Epidermal melanocyte (primary cell): ENCODE results near the gene PDAP1.
"Not testable (repeated sequence)": the region's sequence is repeated elsewhere in the genome, so short reads cannot be mapped to it uniquely, and the experiment has no call there.

ENCODE experiments used
- DNase-seq: peaks from one replicate; pipeline ENCODE4 v3.0.0; 2011; ENCODE audit warnings: low spot score; ENCODE audit not compliant: insufficient read length

Gene PDAP1

DNA sequence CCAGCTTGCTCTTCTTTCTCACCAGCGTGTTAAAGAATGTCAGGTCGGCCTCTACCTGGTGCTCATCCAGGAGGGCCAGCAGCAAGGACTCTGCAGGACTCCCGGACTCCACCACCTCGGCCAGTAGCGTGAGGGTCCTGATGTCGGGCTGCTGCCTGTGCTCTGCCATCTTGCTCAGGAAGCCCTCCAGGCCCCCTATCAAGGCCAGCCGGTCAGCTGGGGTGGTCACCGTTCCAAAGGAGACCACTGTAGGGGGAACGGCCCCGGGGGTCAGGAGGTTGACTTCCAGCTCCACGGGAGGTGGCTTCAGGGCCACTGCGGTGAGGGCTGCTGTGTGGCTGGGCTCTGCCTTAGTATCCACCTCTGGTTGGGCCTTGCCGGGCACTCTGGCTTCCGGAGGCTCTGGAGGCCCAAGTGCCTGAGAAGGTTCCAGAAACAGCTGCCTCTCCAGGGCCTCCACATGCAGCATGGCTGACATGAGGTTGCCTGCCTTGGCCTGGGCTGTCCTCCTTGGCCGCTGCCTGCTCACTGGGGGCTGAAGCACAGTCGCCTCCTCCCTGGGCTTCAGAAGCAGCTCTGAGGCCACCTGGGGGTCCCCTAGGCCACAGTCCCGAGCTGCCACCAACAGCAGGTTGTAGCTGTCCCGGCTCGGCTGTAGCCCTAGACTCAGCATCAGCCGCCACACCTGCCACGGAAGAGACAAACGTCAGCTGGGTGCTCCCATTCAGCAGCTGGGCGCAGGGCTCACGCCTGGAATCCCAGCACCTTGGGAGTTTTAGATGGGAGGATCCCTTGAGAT, 16.7 kb upstream of the PDAP1 start:
- no peak for DNase-seq

DNA sequence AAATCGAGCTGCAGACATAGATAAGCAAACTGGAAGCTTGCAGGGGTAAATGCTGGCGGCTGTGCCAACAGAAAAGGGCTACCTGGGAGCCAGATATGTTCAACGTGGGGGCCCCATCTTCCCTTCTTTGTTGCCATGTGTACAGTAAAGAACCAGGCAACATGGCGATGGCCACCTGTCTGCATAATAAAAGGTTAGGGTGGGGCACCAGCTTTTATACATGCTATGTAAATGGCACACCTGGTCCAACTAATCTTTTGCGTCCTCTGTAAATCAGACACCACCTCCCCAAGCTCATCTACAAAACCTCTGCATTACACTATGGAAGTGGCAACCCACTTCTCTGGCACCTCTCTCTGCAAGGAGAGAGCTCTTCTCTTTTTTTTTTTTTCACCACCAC, 14.2 kb upstream of the PDAP1 start:
- DNase-seq = no peak

DNA sequence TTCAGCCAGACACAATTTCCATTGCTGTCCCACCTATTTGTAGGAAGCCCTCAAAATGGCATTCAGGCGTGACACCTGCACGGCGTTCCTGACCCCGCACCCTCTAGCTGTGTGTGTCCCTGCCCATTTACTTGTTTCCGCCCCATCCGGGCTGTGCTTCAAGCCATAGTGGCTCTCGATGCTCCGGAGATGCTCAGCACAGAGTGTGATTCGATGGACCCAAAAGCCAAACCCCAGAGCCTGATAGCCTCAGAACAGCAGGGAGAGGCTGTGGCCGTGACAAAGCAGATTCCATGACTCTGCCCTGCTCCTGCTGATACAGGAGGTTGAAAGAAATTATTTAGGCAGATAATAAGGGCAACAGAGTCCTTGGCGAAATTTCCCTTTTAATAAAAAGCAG, 13.8 kb upstream of the PDAP1 start:
- no peak for DNase-seq

DNA sequence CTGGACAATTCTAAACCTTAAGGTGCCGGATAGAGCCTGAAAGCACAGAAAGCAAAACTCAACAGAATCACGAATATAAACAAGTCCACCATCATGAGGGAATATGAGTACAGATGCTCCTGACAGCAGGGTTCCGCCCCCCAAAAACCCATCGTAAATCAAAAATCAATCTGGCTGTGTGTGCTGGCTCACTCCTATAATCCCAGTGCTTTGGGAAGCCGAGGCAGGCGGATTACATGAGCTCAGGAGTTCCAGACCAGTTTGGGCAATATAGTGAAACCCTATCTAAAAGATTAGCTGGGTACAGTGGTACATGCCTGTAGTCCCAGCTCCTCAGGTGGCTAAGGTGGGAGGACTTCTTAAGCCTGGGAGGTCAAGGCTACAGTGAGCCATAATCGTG, 12.6 kb upstream of the PDAP1 start:
- peak; percentile 4 for DNase-seq

DNA sequence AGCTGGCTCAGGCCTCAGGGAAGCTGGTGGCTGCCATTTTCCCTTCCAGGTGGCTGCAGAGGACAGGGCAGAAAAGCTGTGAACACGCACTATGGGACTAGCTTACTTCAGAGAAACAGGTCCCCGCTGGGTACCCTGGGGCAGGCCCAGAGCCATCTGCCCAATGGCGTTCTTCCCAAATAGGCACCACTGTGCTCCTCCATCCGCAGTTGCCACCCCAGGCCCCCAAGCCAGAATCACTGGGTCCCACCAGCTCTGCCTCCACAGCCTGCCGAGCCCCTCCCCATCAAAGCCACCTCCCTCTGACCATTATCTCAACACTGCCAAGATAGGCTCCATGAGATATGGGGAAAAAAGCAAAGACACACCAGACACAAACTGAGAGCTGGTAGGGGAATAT, 11.8 kb upstream of the PDAP1 start:
- DNase-seq = no peak

DNA sequence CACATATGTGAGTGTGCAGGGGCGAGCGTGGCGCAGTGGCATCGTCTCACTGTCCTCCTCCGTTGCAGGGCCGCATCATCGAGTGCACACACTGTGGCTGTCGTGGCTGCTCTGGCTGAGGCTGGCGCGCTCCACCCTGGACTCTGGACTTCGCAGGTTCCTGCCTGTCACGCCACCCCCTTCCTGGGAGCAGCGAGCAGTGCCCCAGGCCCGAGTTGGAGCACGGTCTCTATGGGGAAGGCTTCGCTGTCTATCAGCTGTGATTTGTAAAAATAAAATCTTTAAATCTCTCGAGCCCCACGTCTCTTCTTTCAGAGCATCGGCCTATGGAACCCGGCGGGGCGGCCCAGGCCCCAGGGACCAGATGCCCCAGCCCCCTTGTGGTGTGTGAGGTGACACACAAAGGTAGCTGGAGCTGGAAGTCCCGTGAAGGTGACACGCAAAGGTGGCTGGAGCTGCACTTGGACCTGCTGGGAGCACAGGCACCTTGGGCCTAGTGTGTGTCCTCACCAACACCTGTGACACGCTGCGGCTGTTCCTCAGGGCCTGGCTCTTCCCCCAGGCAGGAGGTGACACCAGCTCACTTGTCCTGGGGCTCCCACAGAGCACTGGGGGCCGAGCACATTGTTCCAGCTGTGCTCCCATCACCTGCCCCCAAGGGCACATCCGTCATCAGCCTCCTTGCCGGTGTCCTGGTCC, 11.1 kb upstream of the PDAP1 start:
- peak; percentile 11 for DNase-seq

DNA sequence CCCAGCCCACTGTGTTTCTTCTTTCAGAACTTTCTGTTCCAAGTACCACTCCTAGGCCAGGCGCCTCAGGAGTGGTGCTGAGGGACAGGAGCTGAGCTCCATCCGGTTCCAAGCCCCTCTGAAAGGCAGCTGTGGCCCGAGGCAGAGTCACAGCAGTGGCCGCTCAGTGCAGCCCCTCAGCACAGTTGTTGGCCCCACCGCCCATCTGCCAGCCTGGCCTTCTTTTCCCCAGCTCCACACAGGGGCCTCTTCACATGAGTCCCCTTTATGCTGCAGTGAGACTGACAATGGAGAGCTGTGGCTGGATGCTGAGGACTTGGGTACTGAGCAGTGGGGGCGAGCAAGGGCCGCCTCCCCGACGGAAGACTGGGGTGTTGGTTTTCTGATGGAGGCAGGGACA, 9.9 kb upstream of the PDAP1 start:
- DNase-seq = no peak

DNA sequence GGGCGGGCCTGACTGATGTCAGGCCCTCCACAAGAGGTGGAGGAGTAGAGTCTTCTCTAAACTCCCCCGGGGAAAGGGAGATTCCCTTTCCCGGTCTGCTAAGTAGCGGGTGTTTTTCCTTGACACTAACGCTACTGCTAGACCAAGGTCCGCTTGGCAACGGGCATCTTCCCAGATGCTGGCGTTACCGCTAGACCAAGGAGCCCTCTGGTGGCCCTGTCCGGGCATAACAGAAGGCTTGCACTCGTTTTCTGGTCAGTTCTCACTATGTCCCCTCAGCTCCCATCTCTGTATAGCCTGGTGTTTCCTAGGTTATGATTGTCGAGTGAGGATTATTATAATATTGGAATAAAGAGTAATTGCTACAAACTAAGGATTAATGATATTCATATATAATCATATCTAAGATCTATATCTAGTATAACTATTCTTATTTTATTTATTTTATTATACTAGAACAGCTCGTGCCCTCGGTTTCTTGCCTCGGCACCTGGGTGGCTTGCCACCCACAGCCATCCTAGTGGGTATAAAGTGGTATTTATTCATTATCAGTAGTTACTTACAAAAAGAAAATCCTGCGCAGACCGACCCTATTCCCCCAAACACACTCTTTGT, 7.2 kb upstream of the PDAP1 start:
- DNase-seq = not testable (repeated sequence)

DNA sequence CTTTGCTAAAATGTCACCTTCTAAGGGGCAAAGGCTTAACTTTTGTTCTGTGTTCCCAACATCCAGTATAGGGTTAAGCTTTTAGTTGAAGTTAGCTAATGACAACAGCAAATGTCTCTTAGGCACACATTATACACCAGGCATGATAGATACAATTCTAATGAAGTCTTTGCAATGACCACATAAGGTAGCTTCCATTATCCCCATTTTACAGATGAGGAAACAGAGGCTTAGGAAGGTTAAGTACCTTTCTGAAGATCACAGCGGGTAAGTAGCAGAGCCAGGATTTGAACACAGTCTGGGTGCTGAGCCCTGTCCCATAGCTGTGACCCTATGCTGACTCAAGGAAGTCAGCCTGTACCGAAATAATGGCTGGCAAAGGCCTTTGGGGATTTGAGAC, 2.2 kb upstream of the PDAP1 start:
- DNase-seq = no peak

DNA sequence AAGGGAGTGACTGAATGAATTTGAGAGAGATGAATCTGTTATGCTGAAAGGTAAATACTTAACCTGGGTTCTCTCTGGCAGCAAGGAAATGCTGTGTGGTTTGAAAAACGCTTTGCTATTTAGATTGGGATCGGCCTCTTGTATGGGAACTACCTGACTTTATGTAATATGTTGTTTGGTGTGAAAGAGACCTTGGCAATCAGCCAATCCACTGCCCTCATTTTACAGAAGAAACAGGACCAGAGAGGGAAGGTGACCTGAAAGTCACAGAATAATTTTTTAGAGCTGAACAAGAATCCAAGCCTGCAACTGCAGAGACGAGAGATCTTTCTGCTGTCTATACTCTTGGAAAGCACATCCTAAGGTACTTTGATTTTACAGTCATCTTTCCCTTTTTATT, 1.4 kb upstream of the PDAP1 start:
- DNase-seq = no peak

DNA sequence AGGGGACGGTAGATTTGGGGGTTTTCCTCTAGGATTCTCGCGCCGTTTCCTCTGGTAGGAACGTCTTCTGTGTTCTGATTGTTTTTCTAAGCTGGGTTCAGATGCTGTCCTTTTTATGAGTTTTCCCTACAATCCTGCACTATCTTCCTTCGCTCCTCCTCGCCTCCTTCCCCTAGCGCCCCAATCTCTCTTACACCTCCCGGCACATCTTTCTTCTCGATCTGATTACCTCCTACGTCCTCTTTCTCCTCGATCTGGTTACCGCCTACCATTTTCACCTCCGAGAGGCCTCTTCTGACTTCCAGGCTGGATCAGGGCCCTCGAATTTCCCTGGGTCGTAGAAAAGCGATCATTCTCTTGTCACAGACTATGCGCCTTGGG, 785 bp upstream of the PDAP1 start:
- DNase-seq = no peak

DNA sequence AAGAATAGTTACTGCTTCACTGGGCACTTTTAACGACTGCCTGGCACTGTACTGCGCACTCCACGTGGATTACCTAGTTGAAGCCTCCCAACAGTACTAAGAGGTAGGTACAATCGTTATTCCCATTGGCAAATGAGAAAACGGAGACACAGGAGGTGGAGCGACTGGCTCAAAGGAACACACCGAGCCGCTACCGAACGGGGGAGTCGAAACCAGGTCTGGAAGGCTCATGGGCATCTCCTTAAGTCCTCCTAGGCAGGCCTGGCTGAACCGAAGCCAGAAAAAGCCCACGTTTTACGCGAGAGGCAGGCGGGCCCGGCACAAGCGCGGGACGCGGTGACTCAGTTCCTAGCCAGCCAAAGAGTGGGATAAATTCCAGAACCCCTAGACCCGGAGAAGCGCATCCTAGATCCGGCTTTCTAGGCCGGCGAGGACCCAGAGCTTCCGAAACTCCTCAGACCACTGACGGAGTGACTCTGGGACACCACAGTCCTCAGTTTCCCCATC, 472 bp downstream of the PDAP1 start:
- peak; percentile 52 for DNase-seq

DNA sequence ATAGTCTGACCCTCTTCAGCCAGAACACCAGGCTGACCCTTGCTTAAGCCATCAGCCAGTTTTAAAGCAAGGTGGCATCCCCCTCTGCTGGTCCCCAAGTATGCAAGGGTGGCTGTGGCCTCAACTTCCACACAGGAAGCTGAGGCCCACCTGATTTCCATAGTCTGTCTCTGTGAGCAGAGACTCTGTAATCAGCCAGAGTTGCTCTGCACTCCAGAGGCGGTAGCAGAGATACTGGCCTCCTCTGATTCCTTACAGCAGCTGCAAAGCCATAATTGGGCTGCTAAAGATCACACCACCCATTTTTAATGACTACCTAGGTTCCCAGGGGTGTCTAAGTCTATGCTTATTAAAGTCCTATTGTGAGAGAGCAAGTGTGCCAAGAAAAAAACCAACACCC, 1.8 kb downstream of the PDAP1 start:
- DNase-seq = no peak

DNA sequence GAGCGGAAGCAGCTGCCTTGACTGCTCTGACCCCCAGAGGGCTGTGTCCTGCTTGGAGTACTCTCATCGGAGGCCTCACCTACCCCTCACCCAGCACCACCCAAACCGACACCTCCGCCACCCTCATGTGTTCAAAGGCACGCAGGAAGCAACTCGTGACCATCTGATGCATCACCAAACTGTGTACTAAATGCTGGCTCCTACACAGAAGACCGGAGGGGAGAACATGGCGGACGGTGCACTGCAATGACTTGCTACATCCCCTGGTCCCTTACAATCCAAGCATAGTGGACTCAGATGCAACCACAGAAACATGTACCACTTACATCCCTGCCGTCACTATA, 3.4 kb downstream of the PDAP1 start:
- DNase-seq = no peak

DNA sequence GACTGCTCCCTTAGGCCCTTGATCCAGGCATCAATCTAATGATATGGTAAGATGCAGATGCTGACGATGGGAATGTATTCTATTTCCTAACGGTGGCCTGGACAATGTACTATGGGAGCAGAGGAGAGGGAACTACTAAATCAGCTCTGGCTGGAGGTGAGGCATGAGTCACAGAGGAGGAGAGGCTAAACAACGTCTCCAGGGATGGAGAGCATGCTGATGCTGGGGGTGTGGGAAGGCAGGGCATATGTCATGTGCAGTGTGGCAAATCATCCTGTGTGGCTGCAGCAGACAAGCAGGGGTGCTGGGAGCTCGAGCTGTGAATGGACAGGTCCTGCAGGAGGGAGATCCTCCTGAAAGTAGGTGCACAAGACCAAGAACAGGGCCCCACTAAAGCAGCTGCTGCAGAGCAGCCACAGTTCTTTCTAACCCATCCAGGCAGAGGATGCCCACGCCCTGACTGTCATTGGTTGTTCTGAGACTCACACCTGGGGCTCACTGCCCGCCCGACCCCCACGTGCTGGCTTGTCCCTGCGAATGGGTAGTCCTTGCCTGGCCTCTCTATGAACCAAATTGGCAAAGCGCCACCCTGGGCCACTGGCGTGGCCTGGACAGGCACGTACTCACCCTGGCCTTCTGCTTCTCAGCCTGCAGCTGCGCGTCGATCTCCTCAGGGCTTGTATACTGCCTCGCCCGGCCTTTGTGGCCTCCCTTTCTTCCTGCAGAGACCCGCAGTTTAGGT, 4.0 kb downstream of the PDAP1 start:
- DNase-seq = no peak

DNA sequence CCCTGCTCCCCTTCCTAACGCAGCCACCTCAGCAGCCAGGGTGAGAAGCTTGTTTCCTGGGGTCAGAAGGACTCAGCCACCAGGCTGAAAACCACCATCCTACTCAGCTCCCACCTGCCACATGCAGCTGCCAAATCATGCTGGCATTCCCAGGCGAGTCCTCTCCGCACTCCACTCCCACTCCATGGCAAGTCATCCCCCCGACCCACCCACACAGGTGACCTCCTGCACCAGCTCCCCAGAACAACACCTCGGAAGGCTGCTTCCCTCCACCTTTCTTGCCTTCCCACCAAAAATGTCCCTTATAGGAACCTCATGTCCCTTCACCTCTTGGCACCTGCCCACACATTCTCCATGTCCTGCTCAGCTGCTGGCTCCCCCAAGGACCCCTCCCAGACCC, 4.6 kb downstream of the PDAP1 start:
- no peak for DNase-seq

DNA sequence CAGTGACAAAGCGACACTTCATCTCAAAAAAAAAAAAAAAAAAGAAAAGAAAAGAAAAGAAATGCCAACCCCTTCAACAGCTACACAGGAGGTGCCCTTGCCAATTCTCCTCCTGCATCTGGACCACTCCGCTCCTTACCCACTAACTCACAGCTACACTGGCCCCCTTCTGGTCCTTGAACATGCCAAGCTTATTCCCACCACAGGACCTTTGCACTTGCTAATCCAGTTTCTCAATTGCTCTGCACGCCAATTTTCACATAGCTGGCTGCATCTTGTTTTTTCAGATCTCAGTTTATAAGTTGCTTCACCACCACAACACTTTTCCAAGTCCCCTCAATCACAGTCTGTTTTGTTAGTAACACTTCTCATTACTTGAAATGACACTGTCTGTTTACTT, 5.5 kb downstream of the PDAP1 start:
- DNase-seq = no peak

DNA sequence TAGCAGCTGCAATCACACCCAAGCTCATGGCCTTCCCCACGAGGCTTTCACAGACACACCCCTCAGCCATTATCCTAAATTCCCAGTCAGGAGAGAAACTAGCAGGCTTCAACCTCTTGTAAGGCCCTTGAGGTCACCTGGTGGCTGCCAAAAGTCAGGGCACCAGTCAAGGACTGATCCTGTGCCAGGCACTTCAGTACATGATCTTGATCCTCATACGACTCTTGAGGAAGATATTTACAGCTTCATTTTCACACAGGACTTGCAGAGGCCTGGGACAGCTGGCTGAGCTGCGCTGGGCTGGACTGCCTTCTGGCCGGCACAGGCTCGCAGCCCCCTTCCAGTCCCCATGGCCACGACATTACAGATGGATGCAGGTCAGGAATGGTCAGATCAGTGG, 8.8 kb downstream of the PDAP1 start:
- no peak for DNase-seq

DNA sequence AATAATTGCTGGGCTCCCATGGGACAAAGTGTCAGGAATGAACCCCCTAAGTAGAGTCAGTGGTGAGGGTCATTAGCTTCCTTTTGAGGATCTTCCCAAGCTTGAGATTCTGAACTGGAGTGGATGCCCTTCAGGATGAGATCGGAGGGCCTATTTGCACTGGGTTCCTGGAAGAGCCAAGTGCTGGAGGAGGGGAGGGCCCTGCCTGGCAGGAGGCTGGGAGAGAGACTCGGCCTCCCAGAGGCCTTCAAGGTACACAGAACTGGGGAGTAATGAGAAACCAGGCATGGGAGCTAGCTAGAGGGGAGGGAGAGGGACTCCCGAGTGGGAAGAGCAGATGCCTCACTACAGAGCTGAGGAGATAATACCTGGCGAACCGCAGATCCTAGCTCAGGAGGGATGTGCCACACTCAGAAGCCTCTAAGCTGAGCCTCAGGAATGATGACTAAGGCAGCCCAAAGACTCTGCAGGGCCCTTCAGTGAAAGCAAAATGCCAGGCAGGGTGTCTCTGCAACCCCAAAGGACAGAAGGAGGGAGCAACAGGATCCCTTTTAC, 9.4 kb downstream of the PDAP1 start:
- no peak for DNase-seq

DNA sequence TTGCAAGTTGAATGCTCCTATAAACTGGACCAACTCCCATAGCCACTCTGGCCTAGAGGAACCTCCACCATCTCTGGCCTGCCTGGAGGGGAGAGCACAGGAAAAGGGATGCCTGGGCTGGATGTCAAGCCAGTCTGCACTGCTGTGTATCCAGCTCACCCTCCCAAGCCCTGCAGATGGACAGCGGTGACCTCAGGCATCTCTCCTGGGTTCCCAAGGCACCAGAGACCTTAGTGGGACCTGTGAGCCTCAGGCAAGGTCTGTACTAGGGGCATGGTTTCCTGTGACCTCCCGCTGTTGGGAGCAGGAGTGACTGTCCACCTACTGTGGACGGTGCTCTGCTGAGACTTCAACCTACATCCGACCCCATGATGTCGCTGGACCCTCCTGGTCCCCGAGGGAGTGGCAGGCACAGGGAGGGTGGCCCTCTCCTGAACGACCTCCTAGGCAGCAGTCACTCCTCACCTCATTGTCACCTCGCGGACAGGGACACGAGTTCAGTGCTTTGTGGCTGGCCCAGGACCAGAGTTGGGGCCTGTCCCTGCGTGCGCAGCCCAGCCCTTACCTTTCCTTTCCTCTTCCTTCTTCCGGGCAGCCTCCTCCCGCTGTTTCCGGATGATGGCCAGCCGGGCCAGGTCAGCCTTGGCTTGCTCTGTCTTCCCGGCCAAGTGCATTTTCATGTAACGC, 11.0 kb downstream of the PDAP1 start:
- DNase-seq = no peak
